Right lobe of liver (tissue), 6 donors: Measurements from ENCODE around the gene ANKRD9. TPM values are rescaled to one million over a fixed set of nuclear protein-coding genes. Genes with fewer than 3 reads are reported as not detected.

Source experiments
- ATAC-seq, 4 donors: fragments of 200-7000 bp; cut with Tn5 transposase; one replicate each; pipeline ENCODE4 v1.9.1; 2020; ENCODE audit warnings: mild to moderate bottlenecking in 4 of 4, moderate library complexity in 4 of 4
- DNase-seq, 3 donors: peaks; one replicate each; pipeline ENCODE4 v3.0.0-alpha.2; 2020
- H3K27ac ChIP-seq, 3 donors: fragments of 200-600 bp; one replicate each; pipeline ENCODE4 v1.8.0; 2022
- H3K27me3 ChIP-seq, 2 donors: fragments of 200-600 bp; one replicate each; pipeline ENCODE4 v1.8.0; 2022
- H3K36me3 ChIP-seq, 4 donors: fragments of 200-600 bp; sonication (generic) in 1 of 4; one replicate each; pipeline versions ENCODE4 v1.5.1 to v1.8.0; 2017 to 2022; ENCODE audit warnings: control low read depth in 1 of 4
- H3K4me1 ChIP-seq, 4 donors: fragments of 200-600 bp; sonication (generic) in 1 of 4; one replicate each; pipeline versions ENCODE4 v1.5.1 to v1.8.0; 2017 to 2022; ENCODE audit warnings: control low read depth in 1 of 4
- H3K4me3 ChIP-seq, 3 donors: fragments of 200-600 bp; one replicate each; pipeline ENCODE4 v1.8.0; 2022
- H3K9me3 ChIP-seq, 4 donors: fragments of 200-600 bp; sonication (generic) in 1 of 4; one replicate each; pipeline versions ENCODE4 v1.5.1 to v1.8.0; 2017 to 2022; ENCODE audit warnings: control low read depth in 1 of 4
- POLR2A ChIP-seq: fragments of 450-650 bp; IDR thresholded peaks from one replicate; pipeline ENCODE4 v1.6.1; 2017; ENCODE audit warnings: antibody characterized with exemption, mild to moderate bottlenecking
- WGBS: methylation state at CpG from one replicate; pipeline ENCODE4 v1.1.6; 2018; ENCODE audit warnings: low coverage, low lambda C conversion rate; ENCODE audit not compliant: insufficient coverage; ENCODE audit errors: missing lambda C conversion rate; 5-methylcytosine and 5-hydroxymethylcytosine counted together
- intact Hi-C, 2 donors: fragments of 100-400 bp; cut with DNase I; formaldehyde crosslinking; loops; one replicate each; pipeline versions ENCODE4 v1.11.2 to v1.14.1; 2022
- total RNA-seq, 6 experiments: library from RNA; depleted of rRNA in 2 of 6; stranded (reverse); fragments of >200 nt in 2 of 6; fragmentation: NEBNext Ultra II Directional in 3 of 6; extraction: Animal tissue kit (Norgen Biotek cat#: 25700) in 3 of 6; gene quantifications; one replicate each; pipeline versions ENCODE4 v1.1.0 to v1.2.4, GENCODE V29; 2016 to 2023
- TF ChIP-seq, protein P1 (sequence below), 4 donors: fragments of 200-600 bp in 3 of 4; fragments of 450-650 bp in 1 of 4; IDR thresholded peaks; one replicate each; pipeline versions ENCODE4 v1.5.1 to v1.8.0; 2016 to 2022; ENCODE audit warnings: antibody characterized with exemption in 4 of 4, mild to moderate bottlenecking in 2 of 4
- donor health status: DM: no; HTN: yes; CAD: no.
- donor health status: DM: no; HTN: no; CAD: no.
- donor health status: DM: no; HTN: no; CAD: no.
- donor health status: DM: no; HTN: yes; CAD: no.
- donor health status: DM: no; HTN: yes; CAD: no.

The ANKRD9 gene
- total RNA-seq, 6 experiments from 2014 or later, result 7.5 to 33.8 (median 8.9) TPM

GRCh38 chr14:102501751-102502315 is 7.7 kb downstream of the ANKRD9 start:
- Histone ChIP-seq H3K4me3 (no peak overlapping the region), H3K4me1 (no peaks in the 10 kb centered on the region), H3K27me3 (no peaks in the 10 kb centered on the region), H3K27ac (no peak overlapping the region), H3K36me3 (peaks cover 0 to 8% (median 0%) of the 10 kb centered on the region in 4 donors), H3K9me3 (no peaks in the 10 kb centered on the region)
- DNase-seq (no peak), ATAC-seq (no peak)
- TF ChIP-seq, protein P1, sequence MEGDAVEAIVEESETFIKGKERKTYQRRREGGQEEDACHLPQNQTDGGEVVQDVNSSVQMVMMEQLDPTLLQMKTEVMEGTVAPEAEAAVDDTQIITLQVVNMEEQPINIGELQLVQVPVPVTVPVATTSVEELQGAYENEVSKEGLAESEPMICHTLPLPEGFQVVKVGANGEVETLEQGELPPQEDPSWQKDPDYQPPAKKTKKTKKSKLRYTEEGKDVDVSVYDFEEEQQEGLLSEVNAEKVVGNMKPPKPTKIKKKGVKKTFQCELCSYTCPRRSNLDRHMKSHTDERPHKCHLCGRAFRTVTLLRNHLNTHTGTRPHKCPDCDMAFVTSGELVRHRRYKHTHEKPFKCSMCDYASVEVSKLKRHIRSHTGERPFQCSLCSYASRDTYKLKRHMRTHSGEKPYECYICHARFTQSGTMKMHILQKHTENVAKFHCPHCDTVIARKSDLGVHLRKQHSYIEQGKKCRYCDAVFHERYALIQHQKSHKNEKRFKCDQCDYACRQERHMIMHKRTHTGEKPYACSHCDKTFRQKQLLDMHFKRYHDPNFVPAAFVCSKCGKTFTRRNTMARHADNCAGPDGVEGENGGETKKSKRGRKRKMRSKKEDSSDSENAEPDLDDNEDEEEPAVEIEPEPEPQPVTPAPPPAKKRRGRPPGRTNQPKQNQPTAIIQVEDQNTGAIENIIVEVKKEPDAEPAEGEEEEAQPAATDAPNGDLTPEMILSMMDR (IDR thresholded peaks at IDR 0.05), result no peak
- TF ChIP-seq POLR2A, result no peak
- intact Hi-C loops, result no loop called here
- 88% methylated on average over 19 of the region's 20 CpGs for WGBS

- no peak for TF ChIP-seq POLR2A
- ATAC-seq, result no peak
- Histone ChIP-seq H3K9me3 (no peaks in the 10 kb centered on the region), H3K36me3 (peaks cover 0 to 8% (median 0%) of the 10 kb centered on the region in 4 donors), H3K4me1 (no peaks in the 10 kb centered on the region), H3K27ac (peak overlapping the region in 2 of 3 donors; percentile 18 to 34), H3K27me3 (no peaks in the 10 kb centered on the region), H3K4me3 (no peak overlapping the region)
- 75% methylated on average over 1 of the region's 3 CpGs for WGBS
- DNase-seq, result no peak
- intact Hi-C loops, result no loop called here
These were observed 8.9 kb downstream of the ANKRD9 start for GRCh38 chr14:102500713-102501112.

DNA sequence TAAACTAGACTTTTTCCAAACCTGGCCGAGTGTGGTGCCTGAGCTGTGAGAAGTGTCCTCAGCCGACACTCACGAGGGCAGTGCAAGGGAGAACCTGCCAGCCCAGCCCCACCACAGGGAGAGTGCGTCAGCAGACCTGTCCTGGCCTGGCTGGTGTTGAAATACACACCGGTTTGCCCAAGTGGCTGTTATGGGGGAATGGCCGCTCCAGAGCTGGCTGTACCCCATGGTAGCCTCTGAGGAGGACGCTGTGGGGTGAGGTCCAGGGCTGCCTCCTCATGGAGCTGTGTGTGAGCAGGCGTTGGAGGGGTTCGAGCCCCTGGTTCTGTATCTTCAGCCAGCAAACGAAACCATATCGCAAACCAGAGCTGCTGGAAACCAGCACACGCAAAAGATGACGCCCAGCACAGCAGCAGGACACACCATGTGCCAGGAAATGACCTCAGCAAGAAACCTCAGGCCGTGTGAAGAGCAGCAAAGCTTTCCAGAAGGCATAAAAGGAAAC is 9.4 kb downstream of the ANKRD9 start:
- Histone ChIP-seq H3K27ac (peak overlapping the region in 2 of 3 donors; percentile 3 to 34), H3K9me3 (no peaks in the 10 kb centered on the region), H3K4me1 (no peaks in the 10 kb centered on the region), H3K36me3 (peaks cover 0 to 8% (median 0%) of the 10 kb centered on the region in 4 donors), H3K4me3 (no peak overlapping the region), H3K27me3 (no peaks in the 10 kb centered on the region)
- 60% methylated on average over 5 of the region's 14 CpGs for WGBS
- peak in 1 of 3 donors; percentile 55 for DNase-seq
- intact Hi-C loops, result no loop called here
- no peak for TF ChIP-seq POLR2A
- TF ChIP-seq, protein P1 (IDR thresholded peaks at IDR 0.05), result no peak
- ATAC-seq, result peak; percentile 44 to 69 (median 56)

DNA sequence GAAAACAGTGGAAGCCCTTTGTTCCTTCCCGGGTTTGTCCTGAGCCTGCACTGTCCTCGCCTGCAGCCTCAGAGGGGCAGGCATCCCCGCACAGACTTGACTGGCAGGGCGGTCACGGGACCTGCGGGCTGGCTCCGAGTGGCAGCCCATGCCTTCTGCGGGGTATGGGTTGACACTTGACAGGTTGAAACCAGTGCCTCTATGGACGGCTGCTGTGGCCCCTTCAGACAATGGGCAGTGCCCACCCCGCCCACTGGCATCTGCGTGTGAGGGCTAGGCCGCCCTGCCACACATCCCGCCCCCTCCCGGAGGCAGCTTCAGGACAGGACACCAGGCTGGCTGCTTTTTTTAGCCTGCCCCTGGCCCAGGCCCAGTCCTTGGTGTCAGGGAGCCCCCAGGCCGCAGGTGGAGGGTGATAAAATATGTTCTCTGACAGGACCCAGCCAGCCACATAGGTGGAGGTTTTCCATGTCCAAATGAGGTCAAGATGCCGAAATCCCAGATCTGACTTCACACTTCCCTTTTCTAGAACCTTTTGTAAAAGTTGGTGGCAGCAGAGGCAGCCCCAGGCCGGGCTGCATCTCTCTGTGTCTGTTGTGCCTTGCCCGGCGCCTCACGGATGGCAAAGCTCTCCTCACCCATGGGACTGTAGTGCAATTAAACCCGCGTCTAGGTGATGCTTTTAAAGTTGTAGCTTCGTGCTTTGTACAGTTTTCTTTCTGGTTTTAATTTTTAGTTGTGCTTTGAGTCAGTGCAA is 10.0 kb downstream of the ANKRD9 start:
- no peak for DNase-seq
- peak overlapping the region in 2 of 3 donors; percentile 3 to 21 for H3K27ac ChIP-seq
- no peak for TF ChIP-seq POLR2A
- TF ChIP-seq, protein P1 (IDR thresholded peaks at IDR 0.05), result no peak
- H3K36me3 ChIP-seq, result peaks cover 0 to 8% (median 0%) of the 10 kb centered on the region in 4 donors
- no peak overlapping the region for H3K4me3 ChIP-seq
- no peaks in the 10 kb centered on the region for H3K9me3 ChIP-seq
- no peak for ATAC-seq
- 83% methylated on average over 6 of the region's 23 CpGs for WGBS
- H3K27me3 ChIP-seq, result no peaks in the 10 kb centered on the region
- H3K4me1 ChIP-seq, result no peaks in the 10 kb centered on the region
- intact Hi-C loops, result no loop called here
